Skeletal muscle cell (primary cell): ENCODE data around the gene MAN1A1.

ENCODE experiments used
- DNase-seq: peaks from one replicate; pipeline ENCODE4 v3.0.0-alpha.2; 2010; ENCODE audit warnings: low read depth
- H3K4me3 ChIP-seq: 2 replicates; pipeline ENCODE4 v1.5.1; 2011; ENCODE audit warnings: low read depth, mild to moderate bottlenecking, control low read depth, low read length, moderate library complexity

The MAN1A1 gene

GRCh38 chr6:119140196-119141140 lies 209.1 kb downstream of the MAN1A1 start:
- DNase-seq, result no peak
- H3K4me3 ChIP-seq, result no peak overlapping the region

GRCh38 chr6:119138906-119139541 lies 210.5 kb downstream of the MAN1A1 start:
- DNase-seq, result no peak
- no peak overlapping the region for H3K4me3 ChIP-seq

GRCh38 chr6:119137194-119138072 lies 212.1 kb downstream of the MAN1A1 start:
- no peak overlapping the region for H3K4me3 ChIP-seq
- no peak for DNase-seq

- no peak overlapping the region for H3K4me3 ChIP-seq
- DNase-seq, result no peak
Observed at GRCh38 chr6:119134752-119135151, 214.8 kb downstream of the MAN1A1 start.

- no peak for DNase-seq
Observed at GRCh38 chr6:119133400-119133799, 216.2 kb downstream of the MAN1A1 start.

GRCh38 chr6:119132261-119132981 lies 217.1 kb downstream of the MAN1A1 start:
- no peak overlapping the region for H3K4me3 ChIP-seq
- DNase-seq, result no peak

More at GRCh38 chr6:119133400-119133799, 216.2 kb downstream of the MAN1A1 start:
- H3K4me3 ChIP-seq, result no peak overlapping the region

GRCh38 chr6:119129968-119130484 lies 219.5 kb downstream of the MAN1A1 start:
- no peak overlapping the region for H3K4me3 ChIP-seq
- DNase-seq, result no peak

GRCh38 chr6:119129148-119129967 lies 220.2 kb downstream of the MAN1A1 start:
- DNase-seq, result no peak

GRCh38 chr6:119128252-119128912 lies 221.2 kb downstream of the MAN1A1 start:
- H3K4me3 ChIP-seq, result no peak overlapping the region
- no peak for DNase-seq

More at GRCh38 chr6:119129148-119129967, 220.2 kb downstream of the MAN1A1 start:
- no peak overlapping the region for H3K4me3 ChIP-seq

- DNase-seq, result no peak
- H3K4me3 ChIP-seq, result no peak overlapping the region
Observed at GRCh38 chr6:119127627-119128026, 221.9 kb downstream of the MAN1A1 start.
